K562 (cell line): ENCODE data around the gene USH2A. TPM values are rescaled to one million over a fixed set of nuclear protein-coding genes. Genes with fewer than 3 reads are reported as not detected.

Experiments
- ATAC-seq: fragments of 200-7000 bp; cut with Tn5 transposase; 3 replicates; pipeline ENCODE4 v1.9.1; 2020; ENCODE audit warnings: moderate library complexity
- BruUV-seq: library from RNA; stranded (reverse); fragments of 400-500 nt; replicated peaks from 2 replicates; lab custom pipeline; 2021; lab: Mats Ljungman, UMichigan
- CTCF ChIA-PET: fragments of 300-600 bp; formaldehyde crosslinking; extraction: SDS; loops from one replicate; lab custom pipeline; 2021; ENCODE audit warnings: low intra/inter-chr PET ratio; lab: Yijun Ruan, JAX
- POLR2A ChIA-PET: fragments of 300-600, 350-650 bp; sonication (Branson Sonifier 250); formaldehyde crosslinking; extraction: SDS; loops from one replicate; lab custom pipeline; 2021; ENCODE audit warnings: antibody characterized with exemption, inconsistent platforms; lab: Yijun Ruan, JAX
- DNase-seq, 4 experiments: peaks; one replicate each; pipeline versions ENCODE4 v3.0.0 to v3.0.0-alpha.2; 2011 to 2018; ENCODE audit warnings: low spot score in 3 of 4, mixed read lengths in 3 of 4; ENCODE audit errors: extremely low read depth in 1 of 4
- FAIRE-seq: peaks from 2 replicates; lab custom pipeline; 2011; peaks lifted over from hg19 to GRCh38; lab: Jason Lieb, UNC
- H2AFZ ChIP-seq: 2 replicates; pipeline ENCODE4 v1.6.0; 2011; ENCODE audit warnings: low read depth, low read length, control low read depth, inconsistent platforms
- H3K27ac ChIP-seq: fragments of 200-600 bp; 3 replicates; pipeline ENCODE4 v1.8.0; 2011; ENCODE audit warnings: low read depth, mild to moderate bottlenecking, control low read depth, inconsistent platforms, low read length, moderate library complexity, mixed read lengths; ENCODE audit errors: extremely low read depth
- H3K27me3 ChIP-seq, 2 experiments: fragments of 300-600 bp in 1 of 2; 2 replicates in 1 of 2; 3 replicates in 1 of 2; pipeline versions ENCODE4 v1.6.0 to v1.8.0; 2011; ENCODE audit warnings: inconsistent platforms in 2 of 2, low read length in 2 of 2, mild to moderate bottlenecking in 1 of 2, mixed read lengths in 1 of 2, moderate library complexity in 1 of 2; ENCODE audit not compliant: control insufficient read depth in 2 of 2, insufficient read depth in 2 of 2
- H3K36me3 ChIP-seq: fragments of 300-600 bp; 3 replicates; pipeline ENCODE4 v1.8.0; 2011; ENCODE audit warnings: mild to moderate bottlenecking, low read length, inconsistent platforms; ENCODE audit not compliant: control insufficient read depth, insufficient read depth
- H3K4me1 ChIP-seq, 2 experiments: fragments of 200-600 bp in 1 of 2; replicated peaks in 1 of 2; 2 replicates in 1 of 2; 3 replicates in 1 of 2; pipeline versions ENCODE4 v1.5.1 to v1.8.0; 2011; ENCODE audit warnings: inconsistent platforms in 2 of 2, low read length in 2 of 2, mild to moderate bottlenecking in 1 of 2, mixed read lengths in 1 of 2, moderate library complexity in 1 of 2; ENCODE audit not compliant: control insufficient read depth in 2 of 2, insufficient read depth in 2 of 2
- H3K4me2 ChIP-seq: 2 replicates; pipeline ENCODE4 v1.6.1; 2011; ENCODE audit warnings: low read length, control low read depth, inconsistent platforms, mixed read lengths; ENCODE audit not compliant: insufficient read depth
- H3K4me3 ChIP-seq: fragments of 200-600 bp; sonication (generic), shearing (Covaris generic); 2 replicates; pipeline ENCODE4 v1.5.1; 2016; ENCODE audit warnings: control low read depth, inconsistent platforms
- H3K79me2 ChIP-seq: fragments of 200-600 bp; 3 replicates; pipeline ENCODE4 v1.8.0; 2011; ENCODE audit warnings: low read length, inconsistent platforms; ENCODE audit not compliant: control insufficient read depth, insufficient read depth
- H3K9ac ChIP-seq, 2 experiments: 2 replicates each; pipeline versions ENCODE4 v1.6.0 to v1.6.1; 2011; ENCODE audit warnings: low read depth in 2 of 2, low read length in 2 of 2, control low read depth in 1 of 2, inconsistent platforms in 1 of 2, mild to moderate bottlenecking in 1 of 2, mixed read lengths in 1 of 2; ENCODE audit not compliant: insufficient read depth in 1 of 2
- H3K9me1 ChIP-seq: one replicate; pipeline ENCODE4 v1.6.0; 2011; ENCODE audit warnings: inconsistent platforms, mild to moderate bottlenecking, low read length, moderate library complexity; ENCODE audit not compliant: control insufficient read depth, insufficient read depth
- H3K9me3 ChIP-seq: replicated peaks from 2 replicates; pipeline ENCODE4 v1.5.1; 2011; ENCODE audit warnings: low read depth, low read length, inconsistent platforms; ENCODE audit not compliant: control insufficient read depth, insufficient read depth
- H4K20me1 ChIP-seq: replicated peaks from 2 replicates; pipeline ENCODE4 v1.6.1; 2011; ENCODE audit warnings: low read length, inconsistent platforms, mixed read lengths; ENCODE audit not compliant: control insufficient read depth, insufficient read depth
- DNMT1 ChIP-seq: fragments of 450-650 bp; IDR thresholded peaks from 2 replicates; pipeline ENCODE4 v1.6.1; 2016; ENCODE audit warnings: antibody characterized with exemption, mild to moderate bottlenecking
- ETS1 ChIP-seq: conservative IDR thresholded peaks from 2 replicates; pipeline ENCODE4 v1.6.1; 2011; ENCODE audit warnings: low read depth, mild to moderate bottlenecking, low read length; ENCODE audit not compliant: control insufficient read depth
- GABPA ChIP-seq: fragments of 200-800 bp; sonication (Bioruptor generic); conservative IDR thresholded peaks from 2 replicates; pipeline ENCODE4 v1.6.1; 2016; ENCODE audit warnings: low read depth, missing genetic modification characterization, missing compliant biosample characterization
- HNRNPK ChIP-seq: fragments of 200-400 bp; formaldehyde crosslinking; IDR thresholded peaks from one replicate; pipeline ENCODE4 v1.6.1; 2018; ENCODE audit warnings: mild to moderate bottlenecking, low read depth, low read length; ENCODE audit not compliant: poor library complexity, severe bottlenecking
- JUN ChIP-seq, 2 experiments: sonication (generic) in 1 of 2; formaldehyde crosslinking in 1 of 2; IDR thresholded peaks; 2 replicates each; pipeline versions ENCODE4 v1.6.1 to v1.8.0; 2012 to 2022; ENCODE audit warnings: borderline replicate concordance in 2 of 2, mild to moderate bottlenecking in 2 of 2, improper control_type of control experiment in 1 of 2, low read depth in 1 of 2, low read length in 1 of 2, missing genetic modification reagents in 1 of 2
- MITF ChIP-seq: IDR thresholded peaks from 2 replicates; pipeline ENCODE4 v1.6.1; 2014; ENCODE audit warnings: antibody characterized with exemption
- PRDM10 ChIP-seq: fragments of 450-650 bp; IDR thresholded peaks from 2 replicates; pipeline ENCODE4 v1.6.1; 2018; ENCODE audit not compliant: partially characterized antibody
- PRMT5 ChIP-seq: sonication (generic); formaldehyde crosslinking; IDR thresholded peaks from 2 replicates; pipeline ENCODE4 v1.5.0; 2020; ENCODE audit warnings: missing genetic modification reagents
- SMAD1 ChIP-seq: fragments of 150-350 bp; IDR thresholded peaks from 2 replicates; pipeline ENCODE4 v1.6.1; 2014; ENCODE audit warnings: low read length, low read depth; ENCODE audit not compliant: partially characterized antibody
- SREBF1 ChIP-seq: fragments of 150-350 bp; IDR thresholded peaks from 2 replicates; pipeline ENCODE4 v1.6.1; 2014; ENCODE audit warnings: antibody characterized with exemption, low read depth, low read length, borderline replicate concordance
- ZNF143 ChIP-seq: sonication (generic); formaldehyde crosslinking; IDR thresholded peaks from 2 replicates; pipeline ENCODE4 v1.9.0; 2022; ENCODE audit warnings: mild to moderate bottlenecking, missing genetic modification reagents
- ZNF212 ChIP-seq: fragments of 450-650 bp; formaldehyde crosslinking; IDR thresholded peaks from 2 replicates; pipeline ENCODE4 v1.4.0; 2020; ENCODE audit warnings: mild to moderate bottlenecking
- ZNF232 ChIP-seq: sonication (generic); formaldehyde crosslinking; IDR thresholded peaks from 2 replicates; pipeline ENCODE4 v1.8.0; 2022; ENCODE audit warnings: mild to moderate bottlenecking, missing genetic modification reagents
- ZNF398 ChIP-seq: fragments of 250-450 bp; sonication (Bioruptor Pico); IDR thresholded peaks from 2 replicates; pipeline ENCODE4 v1.8.0; 2021; ENCODE audit warnings: moderate library complexity, mild to moderate bottlenecking, inconsistent platforms
- WGBS: fragments of 100-300 bp; shearing (Covaris generic); methylation state at CpG from one replicate; pipeline ENCODE4 v1.1.6; 2016; ENCODE audit warnings: low coverage, mixed read lengths; ENCODE audit not compliant: insufficient coverage; ENCODE audit errors: missing lambda C conversion rate; 5-methylcytosine and 5-hydroxymethylcytosine counted together
- in situ Hi-C: fragments of 300-500 bp; cut with MboI; formaldehyde crosslinking; loops from 4 replicates; pipeline ENCODE4 v1.15.0; 2018; ENCODE audit warnings: inconsistent platforms, mixed read lengths
- intact Hi-C: fragments of 100-400 bp; cut with micrococcal nuclease; formaldehyde crosslinking; loops from 2 replicates; pipeline ENCODE4 v1.14.2; 2022
- polyA plus RNA-seq, 8 experiments: library from polyadenylated mRNA; depleted of rRNA in 4 of 8; stranded (reverse) in 5 of 8; unstranded in 3 of 8; fragments of >200 nt; fragmentation: Nextera tagmentation in 2 of 8; fragmentation: Illumina TruSeq in 1 of 8; extraction: Ambion mirVana in 2 of 8; extraction: Trizol in 1 of 8; gene quantifications; 2 replicates each; pipeline versions ENCODE4 v1.2.1 to v1.2.3, GENCODE V29; 2011 to 2014; ENCODE audit warnings: inconsistent platforms in 1 of 8, missing spikeins in 1 of 8
- total RNA-seq, 7 experiments: library from RNA; depleted of rRNA in 6 of 7; stranded (reverse); fragments of >200 nt in 6 of 7; fragmentation: Illumina TruSeq in 2 of 7; extraction: Trizol in 2 of 7; gene quantifications; 2 replicates each; pipeline versions ENCODE4 v1.2.1 to v1.2.3, GENCODE V29; 2011 to 2021; ENCODE audit warnings: low replicate concordance in 1 of 7

Gene USH2A
- total and polyA plus RNA-seq, 9 of the 15 experiments (the other 6 are each of a cell fraction or from before 2014, with no cell fraction given), result under 0.01 TPM; not detected in 7

- H3K4me3 ChIP-seq, result no peak overlapping the region
- H2AFZ ChIP-seq, result no peak overlapping the region
- ATAC-seq (no peak), FAIRE-seq (no peak), DNase-seq (no peak)
- H3K9me1 ChIP-seq, result no peaks in the 10 kb centered on the region
- H3K4me1 ChIP-seq, result no peaks in the 10 kb centered on the region
- no peaks in the 10 kb centered on the region for H4K20me1 ChIP-seq
- in situ Hi-C loops (no loop called here), intact Hi-C loops (no loop called here)
- BruUV-seq, result no TSS peak
- no peak overlapping the region for H3K4me2 ChIP-seq
- no peaks in the 10 kb centered on the region for H3K27me3 ChIP-seq
- H3K9ac ChIP-seq, result no peak overlapping the region
- H3K36me3 ChIP-seq, result no peaks in the 10 kb centered on the region
- ChIA-PET CTCF (no interaction called here), POLR2A (no interaction called here)
- WGBS, result 4% methylated on average over 1 of the region's 1 CpG
- peaks cover 2% of the 10 kb centered on the region; the same call in 1 of the 2 replicates for H3K9me3 ChIP-seq
- no peak overlapping the region for H3K27ac ChIP-seq
- no peaks in the 10 kb centered on the region for H3K79me2 ChIP-seq
- TF ChIP-seq ZNF212, result no peak
- TF ChIP-seq JUN (IDR thresholded peaks at IDR 0.05; ENCODE audit: borderline replicate concordance, low read depth, low read length), result no peak
- no peak for TF ChIP-seq JUN (CRISPR knock-in tag; IDR thresholded peaks at IDR 0.05; ENCODE audit: borderline replicate concordance)
- TF ChIP-seq SREBF1, result no peak
- no peak for TF ChIP-seq MITF
- no peak for TF ChIP-seq GABPA (tag)
- TF ChIP-seq DNMT1, result no peak
- TF ChIP-seq ZNF398 (CRISPR knock-in tag), result no peak
- no peak for TF ChIP-seq ZNF143
- no peak for TF ChIP-seq ETS1
- no peak for TF ChIP-seq PRMT5
- TF ChIP-seq SMAD1, result no peak
- TF ChIP-seq HNRNPK, result no peak
- TF ChIP-seq ZNF232 (CRISPR knock-in tag), result no peak
- TF ChIP-seq PRDM10, result no peak
These were observed 41.2 kb upstream of the USH2A start for GRCh38 chr1:216464489-216464888.
